Peyer's patch (tissue), 4 donors: ENCODE measurements around the gene FGR.

Source experiments
- CTCF ChIP-seq, 6 experiments: fragments of 450-650 bp in 4 of 6; fragments of 200-600 bp in 2 of 6; sonication (generic) in 1 of 6; IDR thresholded peaks; one replicate each; pipeline ENCODE4 v1.5.1; 2017 to 2019; ENCODE audit warnings: antibody characterized with exemption in 6 of 6, mild to moderate bottlenecking in 3 of 6, moderate library complexity in 1 of 6
- POLR2A ChIP-seq, 2 donors: fragments of 450-650 bp; IDR thresholded peaks; one replicate each; pipeline ENCODE4 v1.5.1; 2017; ENCODE audit warnings: antibody characterized with exemption in 2 of 2, mild to moderate bottlenecking in 2 of 2, moderate library complexity in 2 of 2

GRCh38 chr1:27591622-27592021, 43.4 kb downstream of the FGR start:
- TF ChIP-seq POLR2A (IDR thresholded peaks at IDR 0.05) (no peak), CTCF (IDR thresholded peaks at IDR 0.05) (no peak)
